OCI-LY3 (cell line): ENCODE measurements around the gene PLSCR1.
A peak's percentile ranks its signal among the peaks of the same experiment; 100 is the strongest.
"Not testable (repeated sequence)": the region's sequence is repeated elsewhere in the genome, so short reads cannot be mapped to it uniquely, and the experiment has no call there.

Experiments used
- H2AFZ ChIP-seq: fragments of 200-600, 300-600 bp; shearing (Covaris generic); 2 replicates; pipeline ENCODE4 v1.6.0; 2014; ENCODE audit warnings: antibody characterized with exemption, low read depth, low read length
- H3K27ac ChIP-seq: fragments of 200-600, 300-600 bp; sonication (generic); 2 replicates; pipeline ENCODE4 v1.5.1; 2014; ENCODE audit warnings: mild to moderate bottlenecking, low read length, moderate library complexity, mixed read lengths
- H3K27me3 ChIP-seq: fragments of 200-600, 300-600 bp; sonication (generic); 2 replicates; pipeline ENCODE4 v1.6.1; 2014; ENCODE audit warnings: low read depth, low read length, mixed read lengths
- H3K36me3 ChIP-seq: fragments of 200-600, 300-600 bp; sonication (generic); replicated peaks from 2 replicates; pipeline ENCODE3; 2014; ENCODE audit warnings: low read depth, low read length, mixed read lengths
- H3K4me1 ChIP-seq: fragments of 300-600, 200-600 bp; sonication (generic); 2 replicates; pipeline ENCODE4 v1.6.1; 2014; ENCODE audit warnings: low read length, mixed read lengths
- H3K4me2 ChIP-seq: fragments of 200-600, 300-600 bp; sonication (generic); 2 replicates; pipeline ENCODE4 v1.6.1; 2014; ENCODE audit warnings: low read length, mixed read lengths
- H3K4me3 ChIP-seq: fragments of 300-600, 200-600 bp; sonication (generic); 2 replicates; pipeline ENCODE4 v1.5.1; 2014; ENCODE audit warnings: antibody characterized with exemption, mild to moderate bottlenecking, low read length, moderate library complexity
- H3K79me2 ChIP-seq: fragments of 300-600, 200-600 bp; shearing (Covaris generic); 2 replicates; pipeline ENCODE4 v1.6.1; 2014; ENCODE audit warnings: mild to moderate bottlenecking, low read length, mixed read lengths
- H3K9ac ChIP-seq: fragments of 300-600, 200-600 bp; shearing (Covaris generic); 2 replicates; pipeline ENCODE4 v1.6.0; 2014; ENCODE audit warnings: mild to moderate bottlenecking, low read length, moderate library complexity
- H3K9me3 ChIP-seq: fragments of 200-600, 300-600 bp; shearing (Covaris generic); 2 replicates; pipeline ENCODE4 v1.6.1; 2014; ENCODE audit warnings: low read length, mixed read lengths; ENCODE audit not compliant: insufficient read depth
- H4K20me1 ChIP-seq: fragments of 200-600, 300-600 bp; sonication (generic); 2 replicates; pipeline ENCODE4 v1.6.1; 2016; ENCODE audit warnings: low read length, mixed read lengths; ENCODE audit not compliant: insufficient read depth
- EZH2phosphoT487 ChIP-seq: fragments of 200-600 bp; shearing (Covaris generic); IDR thresholded peaks from 2 replicates; pipeline ENCODE4 v1.6.1; 2018; ENCODE audit warnings: antibody characterized with exemption, mixed run types, low read depth
- TF ChIP-seq, protein P1 (sequence below): fragments of 200-600, 300-600 bp; sonication (generic); IDR thresholded peaks from 2 replicates; pipeline ENCODE4 v1.5.1; 2014; ENCODE audit warnings: antibody characterized with exemption, low read length, low read depth

PLSCR1 gene

DNA sequence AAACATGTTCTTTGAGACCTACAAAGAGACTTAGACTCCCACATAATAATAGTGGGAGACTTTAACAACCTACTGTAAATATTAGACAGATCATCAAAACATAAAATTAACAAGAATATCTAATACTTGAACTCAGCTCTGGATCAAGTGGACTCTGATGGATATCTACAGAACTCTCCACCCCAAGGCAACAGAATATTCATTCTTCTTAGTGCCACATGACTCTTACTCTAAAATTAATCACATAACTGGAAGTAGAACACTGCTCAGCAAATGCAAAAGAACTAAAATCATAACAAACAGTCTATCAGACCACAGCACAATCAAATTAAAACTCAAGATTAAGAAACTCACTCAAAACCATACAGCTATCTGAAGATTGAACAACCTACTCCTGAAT is 59.1 kb downstream of the PLSCR1 start:
- no peak overlapping the region for H3K9ac ChIP-seq
- no peak for TF ChIP-seq EZH2phosphoT487
- H3K4me3 ChIP-seq, result no peak overlapping the region
- no peaks in the 10 kb centered on the region for H3K4me1 ChIP-seq
- no peaks in the 10 kb centered on the region for H3K36me3 ChIP-seq
- no peak overlapping the region for H2AFZ ChIP-seq
- no peaks in the 10 kb centered on the region for H4K20me1 ChIP-seq
- no peak overlapping the region for H3K27ac ChIP-seq
- no peak overlapping the region for H3K4me2 ChIP-seq
- H3K27me3 ChIP-seq, result no peaks in the 10 kb centered on the region
- no peaks in the 10 kb centered on the region for H3K9me3 ChIP-seq
- no peaks in the 10 kb centered on the region for H3K79me2 ChIP-seq

DNA sequence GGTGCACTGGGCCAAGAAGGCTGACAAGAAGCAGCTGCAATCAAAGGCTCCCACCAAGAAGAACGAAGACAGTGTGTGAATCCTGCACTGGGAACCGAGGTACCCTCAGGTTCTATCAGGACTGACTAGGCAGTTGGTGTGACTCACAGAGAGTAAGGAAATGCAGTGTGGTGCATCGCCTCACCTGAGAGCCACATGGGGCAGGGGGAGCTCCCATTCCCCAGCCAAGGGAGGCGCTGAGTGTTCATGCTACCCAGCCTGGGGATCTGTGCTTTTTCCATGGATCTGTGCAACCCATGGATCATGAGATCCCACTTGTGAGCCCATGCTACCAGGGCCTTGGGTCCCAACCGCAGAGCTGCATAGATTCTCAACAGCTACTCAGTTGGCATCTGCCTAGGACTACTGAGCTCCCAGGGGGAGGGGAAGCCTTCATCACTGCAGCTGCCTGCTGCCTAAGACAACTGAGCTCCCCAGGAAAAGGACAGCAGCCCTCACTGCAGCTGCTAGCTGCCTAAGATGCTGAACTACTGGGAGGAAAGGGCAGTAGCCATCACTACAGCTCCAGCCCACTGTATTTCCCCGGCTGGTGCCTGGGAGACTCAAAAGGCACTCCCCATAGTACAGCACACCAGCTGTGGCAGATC is 68.2 kb downstream of the PLSCR1 start:
- Histone ChIP-seq H2AFZ (no peak overlapping the region), H4K20me1 (no peaks in the 10 kb centered on the region), H3K9ac (no peak overlapping the region), H3K36me3 (no peaks in the 10 kb centered on the region), H3K4me1 (peaks cover 37% of the 10 kb centered on the region), H3K4me3 (no peak overlapping the region), H3K4me2 (no peak overlapping the region), H3K79me2 (no peaks in the 10 kb centered on the region), H3K27me3 (no peaks in the 10 kb centered on the region), H3K9me3 (no peaks in the 10 kb centered on the region), H3K27ac (no peak overlapping the region)
- TF ChIP-seq, protein P1, sequence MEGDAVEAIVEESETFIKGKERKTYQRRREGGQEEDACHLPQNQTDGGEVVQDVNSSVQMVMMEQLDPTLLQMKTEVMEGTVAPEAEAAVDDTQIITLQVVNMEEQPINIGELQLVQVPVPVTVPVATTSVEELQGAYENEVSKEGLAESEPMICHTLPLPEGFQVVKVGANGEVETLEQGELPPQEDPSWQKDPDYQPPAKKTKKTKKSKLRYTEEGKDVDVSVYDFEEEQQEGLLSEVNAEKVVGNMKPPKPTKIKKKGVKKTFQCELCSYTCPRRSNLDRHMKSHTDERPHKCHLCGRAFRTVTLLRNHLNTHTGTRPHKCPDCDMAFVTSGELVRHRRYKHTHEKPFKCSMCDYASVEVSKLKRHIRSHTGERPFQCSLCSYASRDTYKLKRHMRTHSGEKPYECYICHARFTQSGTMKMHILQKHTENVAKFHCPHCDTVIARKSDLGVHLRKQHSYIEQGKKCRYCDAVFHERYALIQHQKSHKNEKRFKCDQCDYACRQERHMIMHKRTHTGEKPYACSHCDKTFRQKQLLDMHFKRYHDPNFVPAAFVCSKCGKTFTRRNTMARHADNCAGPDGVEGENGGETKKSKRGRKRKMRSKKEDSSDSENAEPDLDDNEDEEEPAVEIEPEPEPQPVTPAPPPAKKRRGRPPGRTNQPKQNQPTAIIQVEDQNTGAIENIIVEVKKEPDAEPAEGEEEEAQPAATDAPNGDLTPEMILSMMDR, result no peak
- no peak for TF ChIP-seq EZH2phosphoT487

DNA sequence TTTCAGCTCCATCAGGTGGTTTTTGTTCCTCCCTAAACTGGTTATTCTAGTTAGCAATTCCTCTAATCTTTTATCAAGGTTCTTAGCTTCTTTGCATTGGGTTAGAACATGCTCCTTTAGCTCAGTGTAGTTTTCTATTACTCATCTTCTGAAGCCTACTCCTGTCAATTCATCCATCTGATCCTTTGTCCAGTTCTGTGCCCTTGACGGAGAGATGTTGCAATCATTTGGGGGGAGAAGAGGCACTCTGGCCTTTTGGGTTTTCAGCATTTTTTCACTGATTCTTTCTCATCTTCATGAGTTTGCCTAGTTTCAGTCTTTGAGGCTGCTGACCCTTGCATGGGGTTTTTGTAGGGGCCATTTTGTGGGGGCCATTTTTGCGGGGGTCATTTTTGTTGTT is 69.4 kb downstream of the PLSCR1 start:
- not testable (repeated sequence) for H3K4me3 ChIP-seq, H3K27me3 ChIP-seq, H3K36me3 ChIP-seq, H3K79me2 ChIP-seq, H3K9me3 ChIP-seq, H2AFZ ChIP-seq, H3K9ac ChIP-seq, H4K20me1 ChIP-seq, H3K27ac ChIP-seq
- H3K4me1 ChIP-seq, result peaks cover 44% of the 10 kb centered on the region
- peak overlapping the region; percentile 47 for H3K4me2 ChIP-seq

DNA sequence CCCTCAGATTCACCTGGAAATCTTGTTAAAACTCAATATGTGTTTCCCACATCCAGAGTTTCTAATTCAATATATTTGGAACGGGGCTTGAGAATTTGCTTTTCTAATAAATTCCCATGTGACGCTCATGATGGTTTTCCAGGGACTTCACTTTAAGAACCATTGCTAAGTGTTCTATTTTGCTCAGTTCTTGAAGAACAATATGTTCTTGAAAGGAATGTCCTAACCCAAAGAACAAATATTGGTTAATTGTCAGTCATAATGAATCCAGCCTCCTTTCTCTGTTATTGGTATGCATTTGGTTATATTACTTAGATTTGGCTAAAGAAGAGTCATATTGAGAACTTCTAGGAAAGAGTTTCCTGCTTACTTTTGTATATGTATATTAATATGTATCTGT is 70.7 kb downstream of the PLSCR1 start:
- TF ChIP-seq, protein P1, result no peak
- no peak for TF ChIP-seq EZH2phosphoT487
- no peak overlapping the region for H3K27ac ChIP-seq
- H3K9me3 ChIP-seq, result no peaks in the 10 kb centered on the region
- no peaks in the 10 kb centered on the region for H3K27me3 ChIP-seq
- no peak overlapping the region for H3K9ac ChIP-seq
- H2AFZ ChIP-seq, result no peak overlapping the region
- no peak overlapping the region for H3K4me2 ChIP-seq
- H3K4me1 ChIP-seq, result peaks cover 49% of the 10 kb centered on the region
- H3K4me3 ChIP-seq, result no peak overlapping the region
- H3K79me2 ChIP-seq, result no peaks in the 10 kb centered on the region
- no peaks in the 10 kb centered on the region for H4K20me1 ChIP-seq
- H3K36me3 ChIP-seq, result no peaks in the 10 kb centered on the region

DNA sequence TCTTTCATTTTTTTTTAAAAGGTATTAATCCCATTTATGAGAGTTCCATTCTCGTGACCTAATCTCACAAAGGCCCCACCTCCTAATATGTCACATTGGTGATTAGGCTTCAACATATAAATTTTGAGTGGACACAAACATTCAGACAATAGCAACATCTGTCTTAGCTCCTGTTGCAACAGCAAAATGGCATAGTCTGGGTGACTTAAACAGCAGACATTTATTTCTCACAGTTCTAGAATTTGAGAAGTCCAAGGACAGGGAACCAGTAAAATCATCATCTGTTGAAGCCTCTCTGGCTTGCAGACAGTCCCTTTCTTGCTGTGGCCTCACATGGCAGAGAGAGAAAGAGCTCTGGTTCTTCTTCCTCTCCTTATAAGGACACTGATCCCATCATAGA is 71.8 kb downstream of the PLSCR1 start:
- no peak overlapping the region for H3K27ac ChIP-seq
- no peak overlapping the region for H3K4me3 ChIP-seq
- H3K4me1 ChIP-seq, result peaks cover 59% of the 10 kb centered on the region
- H3K79me2 ChIP-seq, result no peaks in the 10 kb centered on the region
- no peaks in the 10 kb centered on the region for H3K36me3 ChIP-seq
- no peak overlapping the region for H3K9ac ChIP-seq
- no peak overlapping the region for H3K4me2 ChIP-seq
- no peak overlapping the region for H2AFZ ChIP-seq
- TF ChIP-seq, protein P1, result no peak
- TF ChIP-seq EZH2phosphoT487, result no peak
- no peaks in the 10 kb centered on the region for H4K20me1 ChIP-seq
- no peaks in the 10 kb centered on the region for H3K9me3 ChIP-seq
- no peaks in the 10 kb centered on the region for H3K27me3 ChIP-seq
